Coronary artery (tissue), 2 donors: ENCODE measurements around the gene CARD19.

Source experiments
- DNase-seq: peaks from one replicate; pipeline ENCODE4 v3.0.0-alpha.2; 2017; ENCODE audit warnings: low spot score
- H3K27ac ChIP-seq, 2 donors: fragments of 200-600 bp; sonication (generic); one replicate each; pipeline ENCODE4 v1.5.1; 2016 to 2019
- H3K4me3 ChIP-seq: fragments of 200-600 bp; sonication (generic); 2 replicates; pipeline ENCODE4 v1.5.1; 2016; ENCODE audit warnings: mild to moderate bottlenecking, moderate library complexity
- TF ChIP-seq, protein P1 (sequence below): fragments of 200-600 bp; sonication (generic); IDR thresholded peaks from one replicate; pipeline ENCODE4 v1.5.1; 2019; ENCODE audit warnings: antibody characterized with exemption

CARD19 gene

DNA sequence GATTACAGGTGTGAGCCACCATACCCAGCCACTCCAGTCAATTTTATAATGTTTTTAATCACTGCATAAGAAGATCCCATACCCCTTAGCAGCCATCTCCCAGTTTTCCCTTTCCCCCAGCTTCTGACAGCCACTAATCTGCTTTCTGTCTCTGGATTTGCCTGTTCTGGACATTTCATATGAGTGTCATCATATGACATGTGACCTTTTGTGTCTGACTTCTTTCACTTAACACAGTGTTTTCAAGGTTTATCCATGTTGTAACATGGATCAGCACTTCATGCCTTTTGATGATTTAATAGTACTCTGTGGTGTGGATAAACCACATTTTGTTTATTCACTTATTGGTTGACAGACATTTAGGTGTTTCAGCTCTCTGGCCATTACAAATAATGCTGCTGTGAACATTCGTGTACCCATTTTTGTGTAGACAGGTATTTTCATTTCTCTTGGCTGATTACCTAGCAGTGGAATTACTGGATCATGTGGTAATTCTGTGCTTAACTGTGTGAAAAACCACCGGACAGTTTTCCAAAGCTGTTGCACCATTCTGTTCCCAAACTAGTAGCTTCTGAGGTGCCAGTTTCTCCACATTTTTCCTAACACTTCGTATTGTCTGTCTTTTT, 28.9 kb upstream of the CARD19 start:
- no peak overlapping the region for H3K4me3 ChIP-seq
- DNase-seq: no peak
- no peak overlapping the region for H3K27ac ChIP-seq
- TF ChIP-seq, protein P1, sequence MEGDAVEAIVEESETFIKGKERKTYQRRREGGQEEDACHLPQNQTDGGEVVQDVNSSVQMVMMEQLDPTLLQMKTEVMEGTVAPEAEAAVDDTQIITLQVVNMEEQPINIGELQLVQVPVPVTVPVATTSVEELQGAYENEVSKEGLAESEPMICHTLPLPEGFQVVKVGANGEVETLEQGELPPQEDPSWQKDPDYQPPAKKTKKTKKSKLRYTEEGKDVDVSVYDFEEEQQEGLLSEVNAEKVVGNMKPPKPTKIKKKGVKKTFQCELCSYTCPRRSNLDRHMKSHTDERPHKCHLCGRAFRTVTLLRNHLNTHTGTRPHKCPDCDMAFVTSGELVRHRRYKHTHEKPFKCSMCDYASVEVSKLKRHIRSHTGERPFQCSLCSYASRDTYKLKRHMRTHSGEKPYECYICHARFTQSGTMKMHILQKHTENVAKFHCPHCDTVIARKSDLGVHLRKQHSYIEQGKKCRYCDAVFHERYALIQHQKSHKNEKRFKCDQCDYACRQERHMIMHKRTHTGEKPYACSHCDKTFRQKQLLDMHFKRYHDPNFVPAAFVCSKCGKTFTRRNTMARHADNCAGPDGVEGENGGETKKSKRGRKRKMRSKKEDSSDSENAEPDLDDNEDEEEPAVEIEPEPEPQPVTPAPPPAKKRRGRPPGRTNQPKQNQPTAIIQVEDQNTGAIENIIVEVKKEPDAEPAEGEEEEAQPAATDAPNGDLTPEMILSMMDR: no peak

DNA sequence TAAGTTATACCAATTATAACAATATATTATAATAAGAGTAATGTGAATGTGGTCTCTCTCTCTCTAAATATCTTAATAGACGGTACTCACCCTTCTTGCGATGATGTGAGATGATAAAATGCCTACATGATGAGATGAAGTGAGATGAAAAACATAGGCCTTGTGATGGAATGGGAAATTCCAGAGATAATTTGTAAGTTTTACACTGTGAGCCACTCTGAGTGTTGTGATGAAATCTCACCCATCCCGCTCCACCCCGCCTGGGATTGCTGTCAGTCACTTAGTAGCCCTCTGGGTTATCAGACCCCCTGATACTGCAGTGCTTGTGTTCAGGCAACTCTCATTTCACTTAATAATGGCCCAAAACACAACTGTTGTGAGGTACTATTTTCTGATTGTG, 27.1 kb upstream of the CARD19 start:
- TF ChIP-seq, protein P1: no peak
- Histone ChIP-seq H3K27ac (no peak overlapping the region), H3K4me3 (no peak overlapping the region)
- DNase-seq: no peak

DNA sequence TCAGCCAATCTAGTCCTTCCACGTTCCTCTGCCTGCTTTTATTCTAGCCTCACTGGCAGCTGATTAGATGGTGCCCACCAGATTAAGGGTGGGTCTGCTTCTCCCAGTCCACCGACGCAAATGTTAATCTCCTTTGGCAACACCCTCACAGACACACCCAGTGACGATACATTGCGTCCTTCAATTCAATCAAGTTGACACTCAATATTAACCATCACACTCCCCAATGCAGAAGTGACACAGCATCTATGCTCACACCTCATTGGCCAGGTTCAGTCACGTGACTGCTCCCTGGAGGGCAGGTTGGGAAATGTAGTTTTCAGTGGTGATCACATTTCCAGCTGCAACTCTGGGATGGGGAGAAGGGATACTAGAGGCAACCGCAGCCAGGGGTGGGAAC, 24.6 kb upstream of the CARD19 start:
- TF ChIP-seq, protein P1: no peak
- Histone ChIP-seq H3K27ac (peak overlapping the region in 1 of 2 donors; percentile 36), H3K4me3 (no peak overlapping the region)
- DNase-seq: no peak

DNA sequence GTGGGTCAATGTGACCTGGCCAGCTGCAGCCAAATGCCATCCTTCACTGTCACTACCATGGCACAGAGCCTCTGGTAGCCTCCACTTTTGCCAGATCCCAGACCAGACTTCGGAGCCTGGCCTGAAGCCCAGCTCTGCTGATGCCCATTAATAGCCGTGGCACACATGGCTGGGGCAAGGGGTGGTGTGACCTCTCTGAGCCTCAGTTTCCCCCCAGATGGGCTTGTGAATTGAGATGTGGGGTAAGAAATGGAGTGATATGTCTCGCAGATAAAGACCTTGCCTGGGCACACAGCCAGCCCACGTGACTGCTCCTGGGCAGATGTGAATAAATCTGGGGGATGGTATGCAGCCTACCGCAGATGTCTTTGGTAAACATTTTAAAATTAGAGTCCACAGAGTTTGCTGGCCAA, 23.6 kb upstream of the CARD19 start:
- no peak for DNase-seq
- Histone ChIP-seq H3K27ac (peak overlapping the region; percentile 36 to 61), H3K4me3 (no peak overlapping the region)
- TF ChIP-seq, protein P1: no peak

DNA sequence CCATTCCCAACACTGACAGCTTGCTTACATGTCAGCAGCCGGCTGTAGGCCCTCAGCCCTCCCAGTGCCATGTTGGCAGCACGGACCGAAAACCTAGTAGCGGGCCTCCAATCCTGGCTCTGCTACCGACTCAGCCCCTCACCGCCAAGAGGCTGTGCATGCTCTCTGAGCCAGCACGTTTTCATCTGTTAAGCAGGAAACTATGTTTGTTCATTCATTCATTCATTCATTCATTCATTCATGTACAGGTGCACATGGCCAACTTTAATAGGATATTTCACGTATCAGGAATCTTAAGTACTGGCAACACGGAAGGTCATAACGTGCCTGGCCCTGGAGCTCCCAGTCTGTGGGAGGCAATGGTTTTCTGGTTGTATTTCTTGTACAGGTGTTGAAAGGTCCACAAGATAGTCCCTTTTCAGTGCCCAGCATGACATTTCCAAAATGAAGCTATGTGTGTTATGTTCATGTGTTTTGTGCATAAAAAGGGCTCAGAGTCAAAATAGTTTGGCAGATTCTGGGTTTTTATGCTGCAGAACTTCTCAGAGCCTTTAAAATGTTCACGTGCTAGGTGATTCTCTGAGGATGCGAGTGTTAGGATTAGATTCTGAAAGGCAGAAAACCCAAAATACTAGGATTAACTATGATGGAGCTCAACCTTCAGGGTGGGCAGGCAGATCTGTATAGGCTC, 19.8 kb upstream of the CARD19 start:
- TF ChIP-seq, protein P1: no peak
- H3K27ac ChIP-seq: no peak overlapping the region

DNA sequence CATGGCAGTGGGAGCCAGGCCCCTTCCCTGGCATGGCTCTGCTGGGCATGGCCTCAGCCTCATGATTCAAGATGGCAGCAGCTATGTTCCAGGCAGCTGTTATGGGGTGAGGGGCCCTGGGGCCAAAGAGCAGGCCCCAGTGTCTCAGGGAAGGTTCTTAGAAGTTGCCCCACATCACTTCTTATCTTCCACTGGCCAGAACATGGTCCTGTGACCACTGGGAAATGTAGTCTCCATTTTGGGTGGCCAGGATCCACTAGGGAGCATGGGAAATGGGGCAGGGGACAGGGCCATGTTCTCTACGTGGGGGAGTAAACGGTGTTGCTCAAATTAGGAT, 19.3 kb upstream of the CARD19 start:
- TF ChIP-seq, protein P1: no peak

More for the DNA sequence above, 19.8 kb upstream of the CARD19 start:
- no peak overlapping the region for H3K4me3 ChIP-seq
- DNase-seq: no peak

DNA sequence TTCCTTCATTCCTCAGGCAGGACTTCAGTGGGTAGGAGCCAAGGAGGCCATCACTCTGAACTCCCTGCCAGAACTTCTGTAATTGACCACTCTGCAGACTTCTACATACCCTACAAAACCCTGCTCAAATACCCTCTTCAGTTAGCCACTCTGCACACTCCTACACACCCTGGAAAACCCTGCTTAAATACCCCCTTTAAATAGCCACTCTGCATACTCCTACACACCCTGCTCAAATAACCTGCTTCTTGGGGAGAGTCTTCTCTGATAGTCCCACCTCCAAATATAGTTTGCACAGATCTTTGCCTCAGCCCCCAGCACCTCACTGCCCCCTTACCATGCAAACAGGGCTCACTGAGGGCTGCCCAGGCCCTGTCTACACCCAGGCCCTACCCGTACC, 18.6 kb upstream of the CARD19 start:
- H3K27ac ChIP-seq: no peak overlapping the region
- DNase-seq: no peak
- TF ChIP-seq, protein P1: no peak
- H3K4me3 ChIP-seq: no peak overlapping the region

More for the DNA sequence above, 19.3 kb upstream of the CARD19 start:
- no peak overlapping the region for H3K27ac ChIP-seq
- H3K4me3 ChIP-seq: no peak overlapping the region
- DNase-seq: no peak
